GM18951 (cell line): ENCODE results near the gene HINT2.

Source experiments
- POLR2A ChIP-seq: IDR thresholded peaks from 4 replicates; pipeline ENCODE4 v1.6.1; 2011; ENCODE audit warnings: mild to moderate bottlenecking; ENCODE audit not compliant: insufficient read length, insufficient read depth; ENCODE audit errors: extremely low read depth
- in situ Hi-C: fragments of 300-500 bp; cut with MboI; formaldehyde crosslinking; loops from one replicate; pipeline ENCODE4 v1.12.0; 2022; ENCODE audit warnings: low sequenced_read_pairs, mixed read lengths, inconsistent platforms; ENCODE audit not compliant: unreplicated experiment

Gene HINT2

GRCh38 chr9:35814841-35815543 lies at the start of gene HINT2:
Gene HINT2 (minus strand): TSS chr9:35815042. CDS start chr9:35814979, 63 bp downstream.
- TF ChIP-seq POLR2A, result peak; percentile 96
- in situ Hi-C loops, result no loop called here

GRCh38 chr9:35863583-35863982 lies 48.7 kb upstream of the HINT2 start:
- in situ Hi-C loops, result no loop called here
- no peak for TF ChIP-seq POLR2A

GRCh38 chr9:35862328-35862727 lies 47.5 kb upstream of the HINT2 start:
- in situ Hi-C loops, result no loop called here
- no peak for TF ChIP-seq POLR2A

GRCh38 chr9:35861161-35861897 lies 46.5 kb upstream of the HINT2 start:
- TF ChIP-seq POLR2A, result no peak
- in situ Hi-C loops, result no loop called here

GRCh38 chr9:35859990-35860339 lies 45.1 kb upstream of the HINT2 start:
- no peak for TF ChIP-seq POLR2A
- in situ Hi-C loops, result no loop called here

GRCh38 chr9:35859310-35859989 lies 44.6 kb upstream of the HINT2 start:
- in situ Hi-C loops, result no loop called here
- TF ChIP-seq POLR2A, result no peak

- in situ Hi-C loops, result no loop called here
- TF ChIP-seq POLR2A, result no peak
Observed at GRCh38 chr9:35858458-35858857, 43.6 kb upstream of the HINT2 start.

GRCh38 chr9:35856882-35857281 lies 42.0 kb upstream of the HINT2 start:
- TF ChIP-seq POLR2A, result no peak
- in situ Hi-C loops, result no loop called here

- TF ChIP-seq POLR2A, result no peak
- in situ Hi-C loops, result no loop called here
Observed at GRCh38 chr9:35856206-35856605, 41.4 kb upstream of the HINT2 start.

GRCh38 chr9:35854091-35854762 lies 39.4 kb upstream of the HINT2 start:
- TF ChIP-seq POLR2A, result no peak
- in situ Hi-C loops, result no loop called here

- TF ChIP-seq POLR2A, result no peak
- in situ Hi-C loops, result no loop called here
Observed at GRCh38 chr9:35852876-35853865, 38.3 kb upstream of the HINT2 start.

- in situ Hi-C loops, result no loop called here
- no peak for TF ChIP-seq POLR2A
Observed at GRCh38 chr9:35852267-35852815, 37.5 kb upstream of the HINT2 start.
